Retinal pigment epithelial cell (primary cell): Measurements from ENCODE around the gene L1CAM.

ENCODE experiments used
- DNase-seq: peaks from one replicate; pipeline ENCODE4 v3.0.0-alpha.2; 2010; ENCODE audit warnings: low read depth
- H3K4me3 ChIP-seq: 2 replicates; pipeline ENCODE4 v1.5.1; 2011; ENCODE audit warnings: mild to moderate bottlenecking, low read length, control low read depth, moderate library complexity
- CTCF ChIP-seq: conservative IDR thresholded peaks from 2 replicates; pipeline ENCODE4 v1.5.1; 2011; ENCODE audit warnings: low read depth, low read length, control low read depth, inconsistent platforms

Gene L1CAM

DNA sequence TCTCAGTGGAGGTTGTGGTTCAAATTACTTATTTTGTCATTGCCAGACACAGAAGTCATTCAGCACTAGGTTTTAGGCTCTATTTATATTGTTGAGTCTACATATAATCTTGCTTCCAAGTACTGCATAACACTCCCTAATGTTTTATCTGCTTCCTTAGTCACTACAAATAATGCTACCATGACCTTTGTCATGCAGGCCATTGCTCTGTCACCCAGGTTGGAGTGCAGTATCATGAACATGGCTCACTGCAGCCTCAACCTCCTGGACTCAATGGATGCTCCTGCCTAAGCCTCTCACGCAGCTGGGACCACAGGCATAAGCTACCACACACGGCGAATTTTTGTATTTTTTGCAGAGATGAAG lies 32.1 kb downstream of the L1CAM start:
- DNase-seq, result no peak
- H3K4me3 ChIP-seq, result no peak overlapping the region
- no peak for TF ChIP-seq CTCF

DNA sequence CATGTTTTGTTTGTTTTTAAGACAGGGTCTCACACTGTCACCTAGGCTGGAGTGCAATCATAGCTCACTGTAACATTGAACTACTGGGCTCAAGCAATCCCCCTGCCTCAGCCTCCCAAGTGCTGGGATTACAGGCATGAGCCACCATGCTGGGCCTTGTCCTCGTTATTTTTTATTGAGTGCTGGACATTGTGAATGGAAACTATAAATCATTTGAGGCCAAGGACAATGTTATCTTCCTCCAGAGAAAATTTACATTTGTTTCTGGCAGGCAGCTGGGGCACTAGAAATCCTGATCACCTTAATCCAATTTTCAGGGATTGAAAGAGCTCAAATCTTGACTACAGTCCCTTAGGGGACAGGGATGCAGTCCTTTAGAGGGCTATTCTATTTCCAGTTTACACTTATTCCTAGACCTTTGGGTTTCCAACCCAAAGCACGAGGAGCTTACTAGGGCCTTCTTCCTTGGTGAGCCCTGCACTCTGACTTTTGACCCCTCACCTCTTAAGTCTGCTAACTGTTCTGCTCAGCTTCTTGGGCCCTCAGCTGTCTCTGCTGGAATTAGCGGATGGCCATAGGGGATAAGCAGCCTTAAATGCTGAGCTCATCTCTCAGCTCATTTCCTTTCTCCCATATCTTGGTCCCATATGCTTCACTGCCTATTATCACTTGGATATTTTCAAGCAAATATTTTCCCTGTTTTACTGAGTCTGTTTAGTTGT lies 32.6 kb downstream of the L1CAM start:
- DNase-seq, result no peak
- no peak for TF ChIP-seq CTCF
- H3K4me3 ChIP-seq, result no peak overlapping the region

- no peak for DNase-seq
- TF ChIP-seq CTCF, result no peak
- no peak overlapping the region for H3K4me3 ChIP-seq
These were observed 34.0 kb downstream of the L1CAM start for GRCh38 chrX:153851981-153852380.

DNA sequence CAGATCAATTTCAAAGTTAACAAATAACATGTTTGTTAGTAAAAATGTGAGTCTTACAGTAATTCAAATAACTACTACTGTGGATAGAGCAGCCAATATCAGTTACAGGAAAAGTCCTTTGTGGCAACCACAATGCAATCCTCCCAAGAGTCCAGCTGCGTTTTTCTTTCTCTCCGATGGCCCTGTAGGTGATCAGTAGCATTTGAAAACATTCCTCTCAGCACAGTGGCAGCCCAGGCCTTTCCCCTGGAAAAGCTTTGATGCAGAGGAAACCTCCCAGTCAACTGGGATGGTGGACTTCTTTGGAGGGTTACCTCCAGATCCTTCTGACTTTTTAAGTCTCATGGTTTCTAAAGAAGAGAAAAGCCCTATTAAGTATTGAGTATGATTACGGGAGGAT lies 37.6 kb downstream of the L1CAM start:
- no peak for TF ChIP-seq CTCF
- no peak overlapping the region for H3K4me3 ChIP-seq
- no peak for DNase-seq

- DNase-seq, result no peak
- TF ChIP-seq CTCF, result no peak
- no peak overlapping the region for H3K4me3 ChIP-seq
These were observed 40.1 kb downstream of the L1CAM start for GRCh38 chrX:153845842-153846241.

DNA sequence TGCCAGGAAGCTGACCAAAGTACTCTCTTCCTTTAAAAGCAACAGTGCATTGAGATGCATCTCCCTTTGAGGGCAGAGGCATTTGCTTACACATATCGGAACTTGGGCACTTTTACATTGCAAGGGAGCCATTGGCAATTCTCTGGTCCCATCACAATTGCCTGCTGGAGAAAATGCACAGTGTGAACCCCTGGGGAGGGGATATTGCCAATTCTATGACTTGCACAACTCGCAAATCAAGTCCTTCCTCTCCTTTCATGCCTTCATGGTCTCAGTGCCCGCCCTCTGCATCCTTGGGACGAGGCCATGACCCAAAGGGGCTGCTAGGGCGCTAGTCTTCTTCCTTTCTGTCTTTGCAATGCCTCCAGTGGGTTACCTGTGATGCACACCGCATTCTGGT lies 40.8 kb downstream of the L1CAM start:
- TF ChIP-seq CTCF, result no peak
- H3K4me3 ChIP-seq, result no peak overlapping the region
- no peak for DNase-seq

DNA sequence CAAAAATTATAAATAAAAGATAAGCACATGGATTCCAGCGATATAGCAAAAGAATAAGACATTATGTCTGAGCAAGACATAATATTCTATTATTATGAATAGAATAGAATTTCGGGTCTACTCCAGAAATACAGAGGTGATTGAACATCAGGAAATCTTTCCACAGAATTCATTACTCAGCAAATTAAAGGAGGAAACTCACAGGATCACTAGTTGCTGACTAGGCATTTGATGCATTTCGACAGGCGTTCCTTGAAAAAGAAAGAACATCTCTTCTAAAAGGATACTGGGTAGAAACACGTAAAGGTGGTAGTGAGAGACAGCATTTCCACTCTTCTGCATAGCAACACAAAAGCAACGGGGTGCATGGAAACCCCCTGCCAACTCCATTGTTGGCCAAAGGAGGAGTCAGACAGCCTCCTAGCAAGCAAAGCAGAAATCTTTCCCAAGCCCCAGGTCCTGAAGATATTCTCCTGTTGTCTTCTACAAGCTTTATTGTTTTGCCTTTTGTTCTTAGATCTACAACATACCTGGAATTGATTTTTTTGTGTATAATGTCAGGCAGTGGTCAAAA lies 41.4 kb downstream of the L1CAM start:
- TF ChIP-seq CTCF, result no peak
- H3K4me3 ChIP-seq, result no peak overlapping the region
- DNase-seq, result no peak
